Measurements from ENCODE around the gene CCL16.
"Not testable (repeated sequence)": the region's sequence is repeated elsewhere in the genome, so short reads cannot be mapped to it uniquely, and the experiment has no call there.

Gene CCL16

GRCh38 chr17:35981246-35981645 is at the start of gene CCL16:
Gene CCL16, minus strand, starts transcription at chr17:35981497. Its CDS starts 77 bp downstream, at chr17:35981420.
- DNase-seq (ENCODE audit: low read depth): no peak

GRCh38 chr17:36030956-36031355 is 49.7 kb upstream of the CCL16 start:
- DNase-seq (ENCODE audit: low read depth): no peak

GRCh38 chr17:36027761-36028160 is 46.5 kb upstream of the CCL16 start:
- no peak for DNase-seq (ENCODE audit: low read depth)

- DNase-seq (ENCODE audit: low read depth): no peak
These were observed 43.0 kb upstream of the CCL16 start for GRCh38 chr17:36024106-36024869.

GRCh38 chr17:36019423-36019822 is 38.1 kb upstream of the CCL16 start:
- DNase-seq (ENCODE audit: low read depth): no peak

- no peak for DNase-seq (ENCODE audit: low read depth)
These were observed 36.5 kb upstream of the CCL16 start, which contains the start of gene CCL23 for GRCh38 chr17:36017799-36018198. Gene CCL23, minus strand, starts transcription at chr17:36017972. Its CDS starts 75 bp downstream, at chr17:36017897.

- DNase-seq (ENCODE audit: low read depth): no peak
These were observed 35.3 kb upstream of the CCL16 start for GRCh38 chr17:36016555-36016954.

GRCh38 chr17:36015895-36016294 is 34.6 kb upstream of the CCL16 start:
- DNase-seq (ENCODE audit: low read depth): not testable (repeated sequence)

- DNase-seq (ENCODE audit: low read depth): no peak
These were observed 33.6 kb upstream of the CCL16 start for GRCh38 chr17:36014946-36015345.

GRCh38 chr17:36011201-36011600 is 29.9 kb upstream of the CCL16 start:
- DNase-seq (ENCODE audit: low read depth): no peak

GRCh38 chr17:36008998-36009665 is 27.8 kb upstream of the CCL16 start:
- no peak for DNase-seq (ENCODE audit: low read depth)

- no peak for DNase-seq (ENCODE audit: low read depth)
These were observed 23.4 kb upstream of the CCL16 start for GRCh38 chr17:36004594-36005108.

GRCh38 chr17:36002631-36003030 is 21.3 kb upstream of the CCL16 start:
- no peak for DNase-seq (ENCODE audit: low read depth)

- no peak for DNase-seq (ENCODE audit: low read depth)
These were observed 20.7 kb upstream of the CCL16 start for GRCh38 chr17:36001862-36002603.

- DNase-seq (ENCODE audit: low read depth): no peak
These were observed 19.9 kb upstream of the CCL16 start, which contains the start of gene CCL15 for GRCh38 chr17:36001110-36001771. Gene CCL15, minus strand, starts transcription at chr17:36001553. Its CDS starts 61 bp downstream, at chr17:36001492.

- no peak for DNase-seq (ENCODE audit: low read depth)
These were observed 19.4 kb upstream of the CCL16 start for GRCh38 chr17:36000732-36001109.

GRCh38 chr17:35998756-35999155 is 17.5 kb upstream of the CCL16 start:
- no peak for DNase-seq (ENCODE audit: low read depth)

- no peak for DNase-seq (ENCODE audit: low read depth)
These were observed 16.8 kb upstream of the CCL16 start for GRCh38 chr17:35998018-35998545.

GRCh38 chr17:35995346-35995745 is 14.0 kb upstream of the CCL16 start:
- DNase-seq (ENCODE audit: low read depth): not testable (repeated sequence)

- DNase-seq (ENCODE audit: low read depth): no peak
These were observed 9.8 kb upstream of the CCL16 start for GRCh38 chr17:35991075-35991474.

GRCh38 chr17:35988164-35988563 is 6.9 kb upstream of the CCL16 start:
- DNase-seq (ENCODE audit: low read depth): no peak

GRCh38 chr17:35986643-35987042 is 5.3 kb upstream of the CCL16 start, which contains the start of gene CCL14:
Gene CCL14, minus strand, starts transcription at chr17:35986729. Its CDS starts 80 bp downstream, at chr17:35986649.
- DNase-seq (ENCODE audit: low read depth): no peak

All from stimulated activated CD8-positive, alpha-beta memory T cell treated with anti-CD3 and anti-CD28 coated beads, Interleukin-4, amount 100 ng/mL, for 24 hours (primary cell).